Left lung (tissue), 10 donors: Measurements from ENCODE around the gene ANKRD28. TPM values are rescaled to one million over a fixed set of nuclear protein-coding genes. Genes with fewer than 3 reads are reported as not detected.

Source experiments
- ATAC-seq: fragments of 200-7000 bp; cut with Tn5 transposase; one replicate; pipeline ENCODE4 v1.9.1; 2020; ENCODE audit warnings: moderate library complexity
- DNase-seq, 4 donors: peaks; one replicate each; pipeline ENCODE4 v3.0.0-alpha.2; 2013 to 2020
- H3K27ac ChIP-seq, 2 donors: fragments of 200-600 bp; sonication (generic) in 1 of 2; one replicate each; pipeline versions ENCODE4 v1.5.0 to v1.8.0; 2020 to 2021
- H3K27me3 ChIP-seq, 2 donors: fragments of 200-600 bp; sonication (generic) in 1 of 2; one replicate each; pipeline versions ENCODE4 v1.5.0 to v1.8.0; 2020 to 2021
- H3K36me3 ChIP-seq, 2 donors: fragments of 200-600 bp; sonication (generic) in 1 of 2; one replicate each; pipeline versions ENCODE4 v1.5.0 to v1.8.0; 2020 to 2021
- H3K4me1 ChIP-seq, 2 donors: fragments of 200-600 bp; one replicate each; pipeline ENCODE4 v1.8.0; 2021
- H3K4me3 ChIP-seq, 2 donors: fragments of 200-600 bp; sonication (generic) in 1 of 2; one replicate each; pipeline versions ENCODE4 v1.5.0 to v1.8.0; 2020 to 2021; ENCODE audit warnings: mild to moderate bottlenecking in 1 of 2
- H3K9me3 ChIP-seq, 2 donors: fragments of 200-600 bp; sonication (generic) in 1 of 2; one replicate each; pipeline versions ENCODE4 v1.5.0 to v1.8.0; 2020 to 2021
- intact Hi-C, 2 donors: fragments of 100-400 bp; cut with DNase I; formaldehyde crosslinking; loops; one replicate each; pipeline versions ENCODE4 v1.11.2 to v1.14.2; 2022
- polyA plus RNA-seq, 6 donors: library from polyadenylated mRNA; unstranded; fragments of 120-200 nt; gene quantifications; one replicate each; pipeline ENCODE4 v1.2.1, GENCODE V29; 2013; ENCODE audit not compliant: insufficient read length in 6 of 6
- total RNA-seq, 2 donors: library from RNA; stranded (reverse); fragmentation: NEBNext Ultra II Directional; extraction: Animal tissue kit (Norgen Biotek cat#: 25700); gene quantifications; one replicate each; pipeline ENCODE4 v1.2.1, GENCODE V29; 2021
- TF ChIP-seq, protein P1 (sequence below), 2 donors: fragments of 200-600 bp; sonication (generic) in 1 of 2; IDR thresholded peaks; one replicate each; pipeline versions ENCODE4 v1.5.0 to v1.8.0; 2021; ENCODE audit warnings: antibody characterized with exemption in 2 of 2
- donor health status: DM: no; HTN: yes; CAD: no.
- donor health status: DM: no; HTN: no; CAD: no.

The ANKRD28 gene
- total and polyA plus RNA-seq, 8 donors = 36.6 to 60.0 (median 47.2) TPM

DNA sequence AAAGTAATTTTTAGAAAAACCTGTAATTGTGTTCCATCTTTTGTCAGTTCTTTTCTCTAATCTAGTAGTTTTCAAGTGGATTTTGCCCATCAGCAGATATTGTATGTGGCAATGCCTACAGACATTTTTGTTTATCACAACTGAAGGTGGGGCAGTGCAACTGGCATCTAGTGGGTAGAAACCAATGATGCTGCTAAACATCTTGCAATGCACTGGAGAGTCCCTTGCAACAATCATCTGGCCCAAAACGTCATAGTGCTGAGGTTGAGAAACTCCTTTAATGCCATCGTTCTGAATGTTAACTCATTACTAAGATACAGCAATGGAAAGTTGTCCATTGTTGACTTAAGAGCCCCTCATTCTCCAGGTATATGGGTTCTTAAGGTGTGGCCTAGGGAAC, 116.1 kb downstream of the ANKRD28 start:
- DNase-seq (no peak), ATAC-seq (no peak)
- Histone ChIP-seq H3K4me3 (no peak overlapping the region), H3K27me3 (no peaks in the 10 kb centered on the region), H3K36me3 (peaks cover 4 to 56% of the 10 kb centered on the region in 2 donors), H3K9me3 (no peaks in the 10 kb centered on the region), H3K4me1 (peaks cover 5 to 12% of the 10 kb centered on the region in 2 donors), H3K27ac (no peak overlapping the region)
- intact Hi-C loops = no loop called here
- TF ChIP-seq, protein P1, sequence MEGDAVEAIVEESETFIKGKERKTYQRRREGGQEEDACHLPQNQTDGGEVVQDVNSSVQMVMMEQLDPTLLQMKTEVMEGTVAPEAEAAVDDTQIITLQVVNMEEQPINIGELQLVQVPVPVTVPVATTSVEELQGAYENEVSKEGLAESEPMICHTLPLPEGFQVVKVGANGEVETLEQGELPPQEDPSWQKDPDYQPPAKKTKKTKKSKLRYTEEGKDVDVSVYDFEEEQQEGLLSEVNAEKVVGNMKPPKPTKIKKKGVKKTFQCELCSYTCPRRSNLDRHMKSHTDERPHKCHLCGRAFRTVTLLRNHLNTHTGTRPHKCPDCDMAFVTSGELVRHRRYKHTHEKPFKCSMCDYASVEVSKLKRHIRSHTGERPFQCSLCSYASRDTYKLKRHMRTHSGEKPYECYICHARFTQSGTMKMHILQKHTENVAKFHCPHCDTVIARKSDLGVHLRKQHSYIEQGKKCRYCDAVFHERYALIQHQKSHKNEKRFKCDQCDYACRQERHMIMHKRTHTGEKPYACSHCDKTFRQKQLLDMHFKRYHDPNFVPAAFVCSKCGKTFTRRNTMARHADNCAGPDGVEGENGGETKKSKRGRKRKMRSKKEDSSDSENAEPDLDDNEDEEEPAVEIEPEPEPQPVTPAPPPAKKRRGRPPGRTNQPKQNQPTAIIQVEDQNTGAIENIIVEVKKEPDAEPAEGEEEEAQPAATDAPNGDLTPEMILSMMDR (IDR thresholded peaks at IDR 0.05) = no peak

DNA sequence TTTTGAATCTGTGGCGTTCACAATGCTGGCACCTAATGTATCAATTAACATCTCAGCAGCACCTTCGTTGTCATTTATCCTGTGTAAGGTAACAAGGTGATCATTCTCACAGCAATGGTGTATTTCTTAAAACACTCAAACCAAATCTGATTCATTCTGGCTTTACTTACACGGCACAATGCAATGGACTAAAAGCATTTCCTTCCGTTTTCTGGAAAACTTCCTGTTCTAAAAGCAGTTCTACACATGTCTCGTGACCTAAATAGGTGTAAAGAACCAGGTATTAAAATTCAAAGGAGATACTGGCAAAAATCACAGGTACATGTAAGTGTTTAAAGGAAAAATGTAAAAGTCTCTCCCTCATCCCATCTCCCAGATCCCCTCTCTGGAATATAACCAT, 118.5 kb downstream of the ANKRD28 start:
- no peaks in the 10 kb centered on the region for H3K27me3 ChIP-seq
- no peaks in the 10 kb centered on the region for H3K9me3 ChIP-seq
- H3K27ac ChIP-seq = no peak overlapping the region
- H3K4me3 ChIP-seq = no peak overlapping the region
- ATAC-seq (no peak), DNase-seq (no peak)
- intact Hi-C loops = no loop called here
- H3K36me3 ChIP-seq = peaks cover 4 to 55% of the 10 kb centered on the region in 2 donors
- H3K4me1 ChIP-seq = peaks cover 5 to 12% of the 10 kb centered on the region in 2 donors
- TF ChIP-seq, protein P1 (IDR thresholded peaks at IDR 0.05) = no peak

DNA sequence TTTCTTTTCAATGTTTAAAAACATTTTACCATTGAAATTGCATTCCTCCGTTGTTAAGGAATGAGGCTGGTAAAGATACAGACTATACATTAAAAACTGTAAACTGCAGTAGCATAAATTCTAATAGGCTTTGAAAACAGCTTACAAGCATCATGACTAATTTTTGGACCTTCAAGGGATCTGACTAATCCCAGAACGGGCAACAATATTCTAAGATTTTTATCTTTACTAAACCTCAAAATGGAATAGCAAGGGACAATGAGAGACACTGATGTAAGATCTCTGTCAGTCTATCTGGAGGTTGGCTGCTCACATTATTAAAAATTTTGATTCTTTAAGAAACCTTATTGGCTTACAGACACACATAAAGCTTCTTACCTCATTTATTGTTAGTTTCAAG, 121.5 kb downstream of the ANKRD28 start:
- peaks cover 4 to 80% of the 10 kb centered on the region in 2 donors for H3K36me3 ChIP-seq
- no peak overlapping the region for H3K27ac ChIP-seq
- H3K4me1 ChIP-seq = no peaks in the 10 kb centered on the region
- intact Hi-C loops = no loop called here
- DNase-seq (no peak), ATAC-seq (no peak)
- H3K9me3 ChIP-seq = no peaks in the 10 kb centered on the region
- no peak overlapping the region for H3K4me3 ChIP-seq
- TF ChIP-seq, protein P1 (IDR thresholded peaks at IDR 0.05) = no peak
- no peaks in the 10 kb centered on the region for H3K27me3 ChIP-seq

DNA sequence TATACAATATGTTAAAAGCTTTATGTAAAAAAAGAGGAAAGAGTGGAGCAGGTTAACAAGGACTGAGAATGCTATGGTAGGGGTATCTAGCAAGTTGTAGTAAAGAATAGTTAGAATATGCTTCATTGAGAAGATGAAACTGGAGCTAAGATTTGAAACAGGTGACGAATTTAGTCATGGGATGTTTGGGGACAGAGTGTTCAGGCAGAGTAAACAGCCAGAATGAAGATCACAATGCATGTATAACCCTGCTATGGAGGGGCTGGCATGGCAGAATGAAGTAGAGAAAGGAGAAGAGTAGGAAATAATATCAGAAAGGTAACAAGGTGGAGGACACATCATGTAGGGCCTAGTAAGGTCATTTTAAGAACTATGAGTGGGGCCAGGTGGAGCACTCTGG, 124.2 kb downstream of the ANKRD28 start:
- Histone ChIP-seq H3K9me3 (no peaks in the 10 kb centered on the region), H3K27ac (no peak overlapping the region), H3K27me3 (no peaks in the 10 kb centered on the region), H3K4me1 (no peaks in the 10 kb centered on the region), H3K36me3 (peaks cover 4 to 88% of the 10 kb centered on the region in 2 donors), H3K4me3 (no peak overlapping the region)
- DNase-seq = no peak
- intact Hi-C loops = no loop called here
- TF ChIP-seq, protein P1 (IDR thresholded peaks at IDR 0.05) = no peak
- no peak for ATAC-seq

DNA sequence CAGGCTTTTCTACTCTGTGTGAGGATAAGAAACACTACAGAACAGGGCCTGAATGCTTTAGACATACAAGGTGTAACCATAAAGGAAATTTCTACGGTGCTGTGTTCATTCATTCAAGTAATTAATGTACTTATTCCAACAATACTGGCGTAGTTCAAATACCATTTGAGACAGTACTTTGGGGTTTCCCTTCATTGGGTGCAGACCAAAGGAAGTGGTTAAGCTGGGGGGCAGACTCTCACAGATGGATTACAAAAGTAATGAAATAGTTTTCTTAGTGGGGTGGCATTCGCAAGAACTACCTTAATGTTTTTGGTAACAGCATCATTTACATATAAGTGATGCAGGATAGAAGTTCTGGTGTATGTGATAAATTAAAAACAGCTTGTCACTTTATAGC, 130.3 kb downstream of the ANKRD28 start:
- Histone ChIP-seq H3K9me3 (no peaks in the 10 kb centered on the region), H3K4me3 (no peak overlapping the region), H3K36me3 (peaks cover 0 to 40% of the 10 kb centered on the region in 2 donors), H3K27me3 (no peaks in the 10 kb centered on the region), H3K4me1 (no peaks in the 10 kb centered on the region), H3K27ac (no peak overlapping the region)
- ATAC-seq (no peak), DNase-seq (no peak)
- intact Hi-C loops = no loop called here
- TF ChIP-seq, protein P1 (IDR thresholded peaks at IDR 0.05) = no peak
